SIG-M5 (cell line): ENCODE results near the gene NUTF2.
"Not testable (repeated sequence)": the region's sequence is repeated elsewhere in the genome, so short reads cannot be mapped to it uniquely, and the experiment has no call there.

ENCODE experiments used
- DNase-seq: peaks from one replicate; lab custom pipeline; 2025; lab: John Stamatoyannopoulos, UW

Gene NUTF2

DNA sequence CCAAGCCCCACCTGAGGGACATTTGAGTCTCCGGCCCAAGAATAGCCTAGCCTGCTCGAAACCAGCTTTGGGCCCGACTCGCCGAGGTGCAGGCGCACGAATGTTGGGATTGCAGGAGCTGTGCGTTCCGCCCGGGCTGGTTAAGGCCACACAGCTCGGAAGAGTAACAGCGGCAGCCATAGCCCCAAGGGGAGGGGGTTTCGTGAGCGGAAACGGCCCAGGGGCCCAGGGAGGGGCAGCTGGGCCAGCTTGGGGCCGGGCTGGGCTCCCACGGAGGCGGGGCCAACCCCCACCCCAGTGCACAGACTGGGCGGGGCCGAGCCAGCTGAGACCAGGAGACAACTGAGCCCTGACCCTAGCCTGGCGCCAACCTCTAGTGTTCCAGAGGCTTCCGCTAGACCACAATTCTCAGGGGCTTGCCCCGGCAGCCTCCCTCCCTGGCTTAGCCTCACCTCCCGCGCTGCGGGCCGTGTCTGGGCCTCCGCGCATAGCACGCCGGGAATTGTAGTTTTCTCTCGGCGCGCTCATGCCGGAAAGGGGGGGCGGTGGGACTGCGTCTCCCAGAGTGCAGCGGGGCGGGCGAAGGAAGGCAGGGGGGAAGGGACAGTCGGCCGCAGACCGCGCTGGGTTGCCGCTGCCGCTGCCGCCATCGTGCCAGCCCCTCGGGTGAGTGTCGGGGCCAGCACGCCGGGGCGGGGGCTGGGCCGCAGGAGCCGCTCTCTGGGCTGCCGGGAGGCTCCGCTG, at the start of gene NUTF2:
TSS of gene NUTF2 (plus strand) at position 614 of the 744 bp plus-strand sequence. CDS start 18,198 bp downstream, outside the sequence.
- DNase-seq = peak; percentile 53

- DNase-seq = no peak
These were observed 46.3 kb upstream of the NUTF2 start for GRCh38 chr16:67800338-67800926.

DNA sequence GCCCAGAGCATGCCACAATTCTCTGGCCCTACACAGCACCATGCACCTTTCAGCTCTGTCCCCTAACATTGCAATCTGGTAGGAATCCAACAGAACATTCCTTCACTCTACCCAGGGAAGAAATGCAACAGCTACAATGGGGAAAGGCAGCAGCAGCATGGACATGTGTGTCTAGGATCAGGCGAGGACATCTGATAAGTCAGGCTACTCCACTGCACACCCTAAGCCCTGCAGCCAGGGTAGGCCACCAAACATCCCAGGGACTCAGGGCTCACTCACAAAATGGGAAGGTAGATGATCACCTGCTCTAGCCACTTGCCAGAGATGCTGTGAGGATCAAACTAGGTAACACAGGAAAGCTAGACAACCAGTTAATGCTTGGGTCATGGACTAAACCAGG, 45.5 kb upstream of the NUTF2 start:
- DNase-seq = no peak

- no peak for DNase-seq
These were observed 44.9 kb upstream of the NUTF2 start for GRCh38 chr16:67801883-67802282.

- DNase-seq = no peak
These were observed 42.8 kb upstream of the NUTF2 start for GRCh38 chr16:67803894-67804293.

GRCh38 chr16:67804853-67805542, 41.7 kb upstream of the NUTF2 start:
- DNase-seq = no peak

GRCh38 chr16:67805718-67806427, 40.9 kb upstream of the NUTF2 start:
- no peak for DNase-seq

DNA sequence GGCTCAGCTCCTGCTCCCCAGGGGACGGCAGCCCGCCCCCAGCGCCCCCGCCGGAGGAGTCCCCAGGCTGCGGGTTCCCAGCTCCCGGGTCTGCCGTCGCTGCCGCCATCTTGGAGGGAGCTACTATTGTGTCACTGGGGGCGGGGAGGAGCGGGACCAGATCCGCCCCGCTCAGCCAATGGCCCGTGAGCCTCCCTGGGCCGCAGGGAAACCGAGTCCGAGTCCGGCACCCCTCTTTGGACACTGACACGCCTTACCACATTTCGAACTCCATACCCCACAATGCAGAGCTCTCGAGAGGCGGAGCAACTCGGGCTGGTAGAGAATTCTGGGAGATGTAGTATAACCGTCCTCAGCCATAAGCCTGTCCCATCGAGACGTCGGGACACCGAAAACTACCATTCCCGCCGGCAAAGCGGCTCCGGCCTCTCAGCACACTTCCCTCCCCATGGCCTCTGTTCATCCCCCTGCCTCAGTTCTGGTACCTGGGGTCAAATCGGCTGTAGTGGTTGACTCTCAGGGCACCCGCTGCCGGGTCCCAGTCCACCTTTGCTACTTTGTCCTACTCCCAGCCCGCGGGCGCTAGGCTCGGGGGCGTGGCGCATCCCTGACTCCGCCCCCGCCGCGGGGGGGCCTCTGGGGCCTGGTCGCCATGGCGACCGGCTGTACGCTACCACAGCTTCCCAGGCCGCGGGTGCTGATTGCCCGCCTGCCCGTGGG, 40.1 kb upstream of the NUTF2 start, which contains the start of the genes RANBP10 and TSNAXIP1:
TSS of gene RANBP10 (minus strand) at position 133 of the 720 bp plus-strand sequence. CDS start at position 109, 24 bp downstream.
TSS of gene TSNAXIP1 (plus strand) at position 462 of the 720 bp plus-strand sequence. CDS start 261 bp downstream, outside the sequence.
- DNase-seq = peak; percentile 96

GRCh38 chr16:67807148-67807682, 39.5 kb upstream of the NUTF2 start:
- DNase-seq = no peak

DNA sequence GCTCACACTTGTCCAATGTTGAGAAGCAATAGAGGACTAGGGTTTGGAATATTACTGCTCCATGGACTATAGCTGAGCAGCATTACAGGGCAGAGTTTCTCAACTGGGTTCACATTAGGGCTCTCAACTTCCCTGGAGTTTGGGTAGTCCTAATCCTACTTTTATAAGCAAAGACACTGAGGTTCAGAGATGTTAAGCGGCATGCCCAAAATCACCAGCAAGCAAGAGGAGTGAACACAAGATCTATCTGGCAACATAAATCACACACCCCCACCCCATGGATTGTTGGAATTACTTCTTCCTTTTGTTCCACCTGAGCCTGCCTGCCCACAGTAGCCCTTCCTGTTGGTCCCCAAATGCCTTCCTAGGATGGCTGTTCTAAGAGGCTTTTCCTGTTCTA, 34.8 kb upstream of the NUTF2 start:
- DNase-seq = no peak

GRCh38 chr16:67814567-67814966, 32.2 kb upstream of the NUTF2 start:
- no peak for DNase-seq

GRCh38 chr16:67820608-67821259, 26.0 kb upstream of the NUTF2 start:
- DNase-seq = no peak

- DNase-seq = no peak
These were observed 24.2 kb upstream of the NUTF2 start for GRCh38 chr16:67822511-67822910.

DNA sequence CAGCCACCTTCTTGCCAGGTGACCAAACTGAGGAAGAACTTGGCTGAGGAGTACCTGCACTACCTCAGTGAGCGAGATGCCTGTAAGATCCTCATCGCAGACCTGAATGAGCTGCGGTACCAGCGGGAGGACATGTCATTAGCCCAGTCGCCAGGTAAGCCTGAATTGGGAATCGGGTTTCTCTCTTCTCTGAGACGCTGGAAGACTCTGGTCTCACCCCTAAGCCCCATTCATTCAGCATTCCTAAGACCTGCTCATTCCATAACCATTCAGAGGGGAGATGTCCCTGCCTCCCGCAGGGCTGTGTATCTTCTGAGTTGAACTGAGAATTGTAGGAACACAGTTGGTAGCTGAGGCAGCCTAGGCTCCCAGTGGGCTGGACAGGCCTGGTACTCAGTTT, 21.6 kb upstream of the NUTF2 start:
- no peak for DNase-seq

DNA sequence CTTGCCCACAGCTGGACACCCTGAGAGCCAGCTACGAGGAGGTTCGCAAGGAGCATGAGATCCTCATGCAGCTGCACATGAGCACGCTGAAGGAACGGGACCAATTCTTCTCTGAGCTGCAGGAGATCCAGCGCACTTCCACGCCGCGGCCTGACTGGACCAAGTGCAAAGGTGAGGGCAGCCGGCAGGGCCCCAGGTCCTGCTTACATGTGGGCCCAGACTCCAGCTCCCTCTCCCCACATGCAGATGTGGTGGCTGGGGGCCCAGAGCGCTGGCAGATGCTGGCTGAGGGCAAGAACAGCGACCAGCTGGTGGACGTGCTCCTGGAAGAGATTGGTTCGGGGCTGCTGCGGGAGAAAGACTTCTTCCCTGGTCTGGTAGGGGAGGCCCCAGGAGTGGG, 20.8 kb upstream of the NUTF2 start:
- DNase-seq = no peak

DNA sequence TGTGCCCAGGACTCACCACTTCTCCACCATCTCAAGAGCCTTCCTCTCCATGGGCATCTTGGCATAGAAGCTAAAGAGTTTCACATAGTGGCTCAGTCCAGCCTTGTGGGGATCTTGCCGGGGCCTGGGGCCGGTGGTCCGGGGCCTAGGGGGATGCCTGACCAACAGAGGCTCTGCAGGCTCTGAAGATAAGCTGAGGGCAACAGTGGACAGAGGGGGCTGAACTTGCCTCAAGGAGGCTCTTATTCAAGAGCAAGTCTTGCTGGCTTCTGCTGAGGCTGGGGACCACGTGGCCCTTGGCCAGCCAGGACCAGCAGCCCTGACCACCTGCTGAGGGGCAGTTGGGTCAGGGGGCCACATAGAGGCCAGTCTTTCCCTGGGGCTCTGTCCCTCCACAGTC, 18.1 kb upstream of the NUTF2 start:
- DNase-seq = no peak

- no peak for DNase-seq
These were observed 13.7 kb upstream of the NUTF2 start for GRCh38 chr16:67833030-67833414.

DNA sequence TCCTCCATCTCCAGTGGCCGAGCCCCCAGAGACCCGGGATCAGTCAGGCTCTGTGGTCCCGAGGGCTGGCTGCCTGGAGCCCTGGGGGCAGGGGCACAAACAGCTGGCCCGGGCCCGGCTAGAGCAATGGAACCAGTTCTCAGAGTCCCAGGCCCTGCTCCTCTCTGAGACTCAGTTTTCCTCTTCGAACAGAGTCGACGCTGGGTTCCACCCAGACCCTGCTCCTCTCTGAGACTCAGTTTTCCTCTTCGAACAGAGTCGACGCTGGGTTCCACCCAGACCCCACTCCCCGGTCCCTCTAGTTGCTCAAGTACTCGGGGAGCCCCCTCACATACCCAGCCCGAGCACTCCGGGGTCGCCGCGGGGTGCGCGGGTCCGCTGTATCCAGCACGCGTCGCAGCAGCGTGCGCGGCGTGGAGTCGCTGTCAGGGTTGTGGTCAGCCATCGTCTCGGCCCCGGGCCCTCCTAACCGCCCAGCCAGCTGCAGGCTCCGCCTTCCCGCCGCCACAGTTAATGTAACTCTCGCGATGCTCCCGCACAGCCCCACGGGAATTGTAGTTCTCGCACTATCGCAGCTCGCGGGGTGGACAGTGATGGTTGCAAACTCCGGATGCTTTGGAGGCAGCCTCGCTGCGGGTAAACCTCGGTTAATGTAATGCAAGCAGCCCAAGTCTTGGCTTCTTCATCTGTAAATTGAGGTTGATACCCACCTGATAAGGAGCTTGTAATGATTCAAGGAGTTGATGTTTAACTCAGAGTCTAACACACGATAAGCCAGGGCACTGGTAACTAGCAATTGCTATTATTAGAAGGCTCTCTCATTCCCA, 13.1 kb upstream of the NUTF2 start:
- no peak for DNase-seq

DNA sequence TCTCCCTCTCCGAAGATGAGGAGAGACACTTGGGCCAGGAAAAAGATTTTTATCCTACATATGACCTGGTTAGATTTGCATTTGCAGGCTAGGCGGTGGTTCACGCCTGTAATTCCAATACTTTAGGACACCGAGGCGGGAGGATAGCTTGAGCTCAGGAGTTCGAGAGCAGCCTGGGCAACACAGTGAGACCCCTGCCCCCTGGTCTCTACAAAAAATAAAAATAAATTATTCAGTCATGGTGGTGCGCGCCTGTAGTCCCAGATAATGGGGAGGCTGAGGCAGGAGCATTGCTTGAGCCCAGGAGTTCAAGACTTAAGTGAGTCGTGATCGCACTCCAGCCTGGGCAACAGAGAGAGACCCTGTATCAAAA, 12.5 kb upstream of the NUTF2 start:
- no peak for DNase-seq

GRCh38 chr16:67837190-67837589, 9.5 kb upstream of the NUTF2 start:
- DNase-seq = not testable (repeated sequence)
